Measurements from ENCODE around the gene ATG2A.

The ATG2A gene

GRCh38 chr11:64870176-64870892, 46.7 kb downstream of the ATG2A start:
- DNase-seq (ENCODE audit: low spot score), result no peak

- DNase-seq (ENCODE audit: low spot score), result no peak
Measured at GRCh38 chr11:64869571-64870175, 47.3 kb downstream of the ATG2A start.

GRCh38 chr11:64868904-64869570, 48.0 kb downstream of the ATG2A start:
- DNase-seq (ENCODE audit: low spot score), result peak; percentile 62

DNA sequence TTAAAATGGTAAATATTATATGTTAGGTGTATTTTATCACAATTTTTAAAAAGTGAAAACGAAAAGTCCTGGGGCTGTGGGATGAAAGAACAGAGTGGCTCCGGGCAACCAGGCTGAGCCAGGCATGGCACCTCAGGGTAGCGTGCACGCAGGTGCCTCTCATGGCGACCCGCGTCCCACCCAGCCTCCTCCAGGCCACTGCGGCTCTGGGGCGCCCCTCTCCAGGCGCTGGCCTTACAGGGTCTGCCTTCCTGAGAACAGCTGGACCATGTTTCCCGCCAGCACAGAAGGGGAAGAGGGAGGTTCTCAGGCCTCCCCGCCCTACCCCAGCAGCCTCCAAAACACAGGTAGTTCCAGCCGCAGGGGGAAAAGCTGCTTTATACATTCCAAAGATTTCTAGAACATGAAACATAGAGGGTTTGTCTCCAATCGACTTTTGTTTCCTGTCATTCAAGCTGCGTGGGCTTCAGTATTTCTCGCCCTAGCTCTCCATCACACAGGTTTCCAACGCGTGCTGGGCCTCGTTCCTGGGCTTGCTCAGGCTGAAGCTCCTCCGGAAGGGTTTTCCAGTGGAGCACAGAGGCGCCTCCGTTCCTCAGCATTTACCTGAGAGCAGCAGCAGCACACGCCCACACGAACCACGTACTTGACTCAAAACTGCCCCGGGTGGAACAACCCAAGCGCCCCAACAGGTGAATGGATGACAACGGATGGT, 49.1 kb downstream of the ATG2A start:
- no peak for DNase-seq (ENCODE audit: low spot score)

- DNase-seq (ENCODE audit: low spot score), result no peak
Measured at GRCh38 chr11:64866173-64866491, 50.9 kb downstream of the ATG2A start.

DNA sequence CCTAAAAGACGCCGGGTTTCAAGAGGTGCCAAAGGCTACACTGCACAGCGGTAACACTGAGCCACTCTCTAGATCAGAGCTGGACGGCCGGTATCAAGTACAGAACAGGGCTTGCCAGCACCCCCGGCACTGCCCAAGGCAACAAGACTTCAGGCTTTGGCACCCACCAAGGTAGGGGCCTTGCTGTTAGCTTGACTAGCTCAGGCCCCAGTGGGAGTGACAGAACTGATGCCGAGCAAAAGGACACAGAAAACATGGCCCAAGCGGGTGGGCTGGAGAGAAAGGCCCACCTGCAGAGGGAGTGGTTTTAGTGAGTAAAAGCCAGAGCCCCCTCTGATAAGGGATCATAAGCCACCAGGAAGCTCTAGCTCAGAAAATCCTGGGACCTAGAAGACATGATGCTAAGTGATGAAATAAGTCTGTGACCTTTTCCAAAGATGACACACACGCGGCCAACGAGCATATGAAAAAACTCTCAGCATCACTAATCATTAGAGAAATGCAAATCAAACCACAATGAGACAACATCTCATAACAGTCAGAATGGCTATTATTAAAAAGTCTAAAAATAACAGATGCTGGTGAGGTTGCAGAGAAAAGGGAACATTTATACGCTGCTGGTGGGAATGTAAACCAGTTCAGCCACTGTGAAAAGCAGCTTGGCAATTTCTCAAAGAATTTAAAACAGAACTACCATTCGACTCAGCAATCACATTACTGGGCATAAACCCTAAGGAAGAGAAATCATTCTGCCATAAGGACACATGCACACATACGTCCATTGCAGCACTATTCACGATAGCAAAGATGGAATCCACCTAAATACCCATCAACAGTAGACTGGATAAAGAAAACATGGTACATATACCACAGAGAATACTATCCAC, 51.5 kb downstream of the ATG2A start:
- no peak for DNase-seq (ENCODE audit: low spot score)

DNA sequence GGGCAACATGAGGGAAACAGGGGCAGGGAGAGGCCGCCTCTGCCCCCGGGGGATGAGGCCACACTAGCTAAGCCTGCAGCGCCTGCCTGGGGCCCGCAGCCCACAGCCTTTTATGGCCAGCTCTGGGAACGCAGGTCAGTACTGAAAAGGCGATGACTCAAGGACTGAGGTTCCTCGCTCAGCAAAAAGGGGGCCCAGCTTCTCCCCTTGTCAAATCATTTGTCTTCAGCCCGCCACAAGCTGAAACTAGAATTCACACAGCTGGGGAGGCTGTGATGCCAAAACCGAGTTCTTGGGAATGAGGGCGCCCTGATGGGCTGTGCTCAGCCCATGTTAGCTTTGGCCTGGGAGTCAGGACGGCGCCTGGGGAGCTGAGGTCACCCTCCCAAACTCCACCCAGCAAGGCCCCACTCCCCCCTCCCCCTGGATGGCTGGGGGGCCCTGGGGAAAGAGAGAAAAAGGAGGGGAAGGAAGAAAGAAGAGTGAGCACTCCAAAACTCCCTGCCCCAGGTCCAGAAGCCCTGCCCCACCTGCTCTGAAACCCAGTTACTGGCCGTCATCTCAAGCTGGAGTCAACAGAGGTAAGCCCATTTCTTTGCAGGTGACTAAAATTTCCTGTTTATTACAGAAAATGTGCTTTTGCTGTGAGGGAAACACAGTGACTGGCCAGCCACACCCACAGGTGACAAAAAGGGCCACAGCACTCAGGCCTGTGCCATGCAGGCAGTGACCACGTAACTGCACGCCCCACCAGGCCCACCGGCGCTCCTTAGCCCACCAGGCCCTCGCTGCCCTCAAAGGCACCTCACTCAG, 52.3 kb downstream of the ATG2A start:
- no peak for DNase-seq (ENCODE audit: low spot score)

DNA sequence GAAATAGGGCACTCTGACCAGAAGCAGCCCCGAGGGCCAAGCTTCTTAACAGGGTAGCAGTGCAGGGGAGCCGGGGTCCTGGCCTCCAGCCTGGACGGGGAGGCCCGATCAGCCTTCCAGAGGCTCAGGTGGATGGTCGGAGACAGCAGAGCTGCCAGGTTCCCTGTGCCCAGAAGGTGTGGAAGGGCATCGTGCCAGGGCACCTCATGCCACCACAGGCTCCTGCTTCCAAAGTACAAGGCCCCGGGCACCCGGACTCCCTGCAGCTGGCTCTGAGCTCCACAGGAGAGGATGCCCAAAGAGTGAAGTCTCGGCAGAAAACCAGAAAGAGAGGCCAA, 52.9 kb downstream of the ATG2A start:
- DNase-seq (ENCODE audit: low spot score), result no peak

DNA sequence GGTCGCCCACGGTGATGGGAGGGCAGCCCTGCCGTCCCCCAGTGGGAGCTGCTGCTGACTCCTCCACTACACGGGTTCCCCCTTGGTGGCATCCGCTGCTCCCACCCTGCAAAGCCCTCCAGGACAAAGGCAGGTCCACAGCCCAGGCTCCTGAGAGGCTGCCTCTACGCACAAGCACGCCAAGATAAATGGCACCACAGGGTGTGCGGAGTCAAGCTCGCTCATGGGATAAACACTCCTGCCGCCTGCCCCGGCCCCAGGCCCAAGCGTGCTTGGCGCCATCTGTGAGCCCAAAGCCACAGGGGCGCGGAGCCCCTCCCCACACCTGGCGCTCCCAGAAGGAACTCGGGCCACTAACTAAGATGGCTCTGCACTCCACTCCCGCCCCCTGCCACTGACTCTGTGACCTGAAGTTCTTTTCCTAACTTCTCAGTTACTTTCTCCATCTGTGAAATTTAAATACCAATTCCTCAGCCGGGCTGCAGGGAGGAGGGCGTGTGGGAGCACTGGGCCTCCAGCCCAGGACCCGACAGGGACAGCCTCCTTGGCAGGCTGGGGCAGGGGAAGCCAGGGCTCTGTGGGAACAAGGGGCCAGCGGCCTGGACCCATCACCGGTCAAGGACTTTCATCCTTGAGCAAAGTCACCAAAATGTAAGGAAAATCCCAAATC, 53.5 kb downstream of the ATG2A start:
- DNase-seq (ENCODE audit: low spot score), result no peak

- DNase-seq (ENCODE audit: low spot score), result no peak
Measured at GRCh38 chr11:64862987-64863390, 54.0 kb downstream of the ATG2A start.

DNA sequence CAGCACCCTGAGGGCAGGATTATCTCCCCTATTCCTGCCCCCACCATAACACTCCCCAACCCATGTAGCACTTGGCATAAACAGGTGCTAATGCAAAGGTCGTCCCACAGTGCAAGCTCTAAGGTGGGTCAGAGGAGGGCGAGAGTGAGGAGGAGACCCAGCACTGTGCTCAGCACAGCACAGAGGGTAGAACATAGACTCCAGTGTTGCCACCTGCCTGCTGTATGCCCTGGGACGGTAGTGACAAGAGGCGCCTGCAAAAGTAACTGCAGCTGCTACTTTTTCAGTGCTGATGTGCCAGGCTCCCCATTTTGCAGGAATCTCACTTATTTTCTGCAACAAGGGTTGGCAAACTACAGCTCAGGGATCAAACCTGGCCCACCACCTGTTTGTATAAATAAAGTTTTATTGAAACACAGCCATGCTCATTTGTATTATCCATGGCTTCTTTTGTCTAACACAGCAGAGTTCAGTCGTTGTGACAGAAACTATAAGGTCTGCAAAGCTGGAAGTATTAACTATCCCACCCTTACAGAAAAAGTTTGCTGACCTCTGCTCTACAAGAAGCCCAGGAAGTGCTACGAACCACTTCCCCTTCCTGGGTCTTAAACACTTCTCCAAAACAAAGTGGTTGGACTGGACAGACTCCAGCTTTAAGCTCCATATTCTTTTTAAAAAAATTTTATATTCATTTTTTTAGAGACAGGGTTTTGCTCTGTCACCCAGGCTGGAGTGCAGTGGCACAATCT, 55.6 kb downstream of the ATG2A start:
- no peak for DNase-seq (ENCODE audit: low spot score)

- no peak for DNase-seq (ENCODE audit: low spot score)
Measured at GRCh38 chr11:64859542-64860414, 57.2 kb downstream of the ATG2A start.

DNA sequence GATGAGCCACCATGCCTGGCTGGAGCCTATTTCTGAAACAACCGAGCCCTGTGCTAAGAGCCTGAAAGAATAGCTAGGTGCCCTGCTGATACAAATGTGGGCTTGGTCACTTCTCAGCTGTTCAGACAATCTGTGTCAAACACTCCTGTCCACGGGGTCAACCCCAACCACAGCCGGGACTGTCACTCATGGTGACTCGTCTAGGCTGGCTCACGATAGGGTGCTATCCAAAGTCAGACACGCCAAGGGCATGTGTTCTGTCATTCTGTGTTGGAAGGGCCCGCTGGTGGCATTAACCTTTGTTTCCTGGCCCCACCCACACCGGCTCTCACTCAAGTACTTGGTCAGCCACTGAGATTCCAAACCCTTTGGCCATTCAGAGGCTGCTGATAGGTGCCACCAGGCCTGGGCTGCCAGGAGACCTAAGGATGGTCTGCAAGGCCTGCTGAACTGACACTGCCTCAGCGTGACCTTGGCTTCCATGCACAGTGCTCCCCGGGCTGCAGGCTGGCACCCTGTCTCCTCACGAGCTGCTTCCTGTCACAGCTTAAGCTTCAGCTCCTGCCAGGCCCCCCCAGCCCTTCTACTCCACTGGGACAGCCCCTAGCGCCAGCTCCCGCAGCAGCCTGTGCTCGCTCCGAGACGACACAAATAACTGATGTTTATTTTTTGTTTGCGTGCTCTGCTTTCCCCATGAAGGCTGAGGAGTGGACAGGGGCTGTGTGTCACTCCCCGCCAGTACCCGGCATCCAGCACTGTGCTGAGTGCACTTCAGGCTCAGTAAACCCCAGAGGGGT, 58.3 kb downstream of the ATG2A start:
- DNase-seq (ENCODE audit: low spot score), result no peak

DNA sequence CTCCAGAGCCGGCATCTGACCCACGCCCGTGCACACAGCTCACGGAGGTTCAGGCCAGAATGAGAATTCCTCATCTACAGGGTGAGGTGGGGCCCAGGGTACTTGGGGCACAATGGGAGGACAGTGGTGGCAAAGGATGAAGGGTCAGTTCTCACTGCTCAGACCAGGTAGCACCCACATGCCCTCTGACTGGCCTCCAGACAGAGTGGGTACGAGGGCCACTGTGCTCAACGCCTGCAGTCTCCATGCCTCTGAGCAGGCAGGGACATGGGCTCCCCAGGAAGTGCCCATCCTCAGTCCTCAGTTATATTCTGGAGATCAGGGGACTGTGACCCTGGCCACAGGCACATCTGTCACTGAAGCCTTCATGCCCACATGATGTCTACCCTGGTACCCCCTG, 59.5 kb downstream of the ATG2A start:
- DNase-seq (ENCODE audit: low spot score), result no peak

- DNase-seq (ENCODE audit: low spot score), result peak; percentile 86
Measured at GRCh38 chr11:64856382-64857227, 60.4 kb downstream of the ATG2A start.

GRCh38 chr11:64855596-64856304, 61.3 kb downstream of the ATG2A start:
- DNase-seq (ENCODE audit: low spot score), result no peak
